Endothelial cell of umbilical vein (primary cell): ENCODE results near the gene RBM33. TPM values are rescaled to one million over a fixed set of nuclear protein-coding genes. Genes with fewer than 3 reads are reported as not detected.

Source experiments
- BruUV-seq: library from RNA; stranded (reverse); fragments of 400-500 nt; replicated peaks from 2 replicates; lab custom pipeline; 2021; lab: Mats Ljungman, UMichigan
- CTCF ChIA-PET: fragments of 300-600, 350-600 bp; sonication (Branson Sonifier 250); formaldehyde crosslinking; loops from one replicate; lab custom pipeline; 2021; ENCODE audit warnings: antibody characterized with exemption, inconsistent platforms; lab: Charles Lee
- POLR2A ChIA-PET: fragments of 300-600, 350-600 bp; sonication (Branson Sonifier 250); formaldehyde crosslinking; loops from one replicate; lab custom pipeline; 2021; ENCODE audit warnings: antibody characterized with exemption, inconsistent platforms; lab: Charles Lee
- DNase-seq: peaks from one replicate; pipeline ENCODE4 v3.0.0-alpha.2; 2011; ENCODE audit warnings: low read depth, low spot score
- FAIRE-seq: peaks from 2 replicates; lab custom pipeline; 2011; peaks lifted over from hg19 to GRCh38; lab: Jason Lieb, UNC
- H2AFZ ChIP-seq: 2 replicates; pipeline ENCODE4 v1.6.0; 2012; ENCODE audit warnings: low read depth, low read length, control low read depth, inconsistent platforms
- H3K27ac ChIP-seq: 2 replicates; pipeline ENCODE4 v1.5.1; 2011; ENCODE audit warnings: low read depth, mild to moderate bottlenecking, control low read depth, low read length, moderate library complexity; ENCODE audit not compliant: insufficient read depth
- H3K27me3 ChIP-seq, 2 experiments: 2 replicates each; pipeline versions ENCODE4 v1.6.0 to v1.6.1; 2011; ENCODE audit warnings: low read length in 2 of 2, mixed read lengths in 1 of 2; ENCODE audit not compliant: control insufficient read depth in 2 of 2, insufficient read depth in 2 of 2
- H3K36me3 ChIP-seq, 2 experiments: 2 replicates in 1 of 2; 3 replicates in 1 of 2; pipeline ENCODE4 v1.5.1; 2011; ENCODE audit warnings: low read length in 2 of 2, mild to moderate bottlenecking in 1 of 2, moderate library complexity in 1 of 2; ENCODE audit not compliant: control insufficient read depth in 2 of 2, insufficient read depth in 2 of 2; ENCODE audit errors: extremely low read depth in 1 of 2
- H3K4me1 ChIP-seq: 3 replicates; pipeline ENCODE4 v1.5.1; 2011; ENCODE audit warnings: mild to moderate bottlenecking, low read length; ENCODE audit not compliant: control insufficient read depth, insufficient read depth; ENCODE audit errors: extremely low read depth
- H3K4me2 ChIP-seq: 2 replicates; pipeline ENCODE4 v1.6.1; 2011; ENCODE audit warnings: low read length, control low read depth, mixed read lengths; ENCODE audit not compliant: insufficient read depth
- H3K4me3 ChIP-seq, 3 experiments: fragments of 200-600 bp in 1 of 3; sonication (generic), shearing (Covaris generic) in 1 of 3; replicated peaks in 1 of 3; 2 replicates each; pipeline ENCODE4 v1.5.1; 2011 to 2016; ENCODE audit warnings: control low read depth in 3 of 3, low read length in 3 of 3, mild to moderate bottlenecking in 2 of 3, inconsistent platforms in 1 of 3, low read depth in 1 of 3, moderate library complexity in 1 of 3; ENCODE audit not compliant: insufficient read depth in 1 of 3
- H3K79me2 ChIP-seq: 2 replicates; pipeline ENCODE4 v1.6.0; 2012; ENCODE audit warnings: low read length, inconsistent platforms; ENCODE audit not compliant: control insufficient read depth, insufficient read depth
- H3K9ac ChIP-seq: replicated peaks from 2 replicates; pipeline ENCODE3; 2011; ENCODE audit warnings: low read length, control low read depth; ENCODE audit not compliant: insufficient read depth; ENCODE audit errors: extremely low read depth
- H3K9me1 ChIP-seq: replicated peaks from 3 replicates; pipeline ENCODE4 v1.6.0; 2011; ENCODE audit warnings: mild to moderate bottlenecking, low read length; ENCODE audit not compliant: control insufficient read depth, insufficient read depth; ENCODE audit errors: extremely low read depth
- H3K9me3 ChIP-seq: replicated peaks from 2 replicates; pipeline ENCODE4 v1.5.1; 2012; ENCODE audit warnings: low read length, inconsistent platforms; ENCODE audit not compliant: control insufficient read depth, insufficient read depth
- H4K20me1 ChIP-seq: replicated peaks from 2 replicates; pipeline ENCODE3; 2011; ENCODE audit warnings: mild to moderate bottlenecking, low read length; ENCODE audit not compliant: control insufficient read depth, insufficient read depth; ENCODE audit errors: extremely low read depth
- EZH2 ChIP-seq: IDR thresholded peaks from 2 replicates; pipeline ENCODE4 v1.6.1; 2012; ENCODE audit warnings: borderline replicate concordance, low read depth, mild to moderate bottlenecking, moderate library complexity, low read length, inconsistent platforms; ENCODE audit not compliant: severe bottlenecking
- FOS ChIP-seq: IDR thresholded peaks from 2 replicates; pipeline ENCODE4 v1.6.1; 2011; ENCODE audit warnings: mild to moderate bottlenecking, low read length, moderate library complexity, borderline replicate concordance; ENCODE audit not compliant: insufficient read depth
- GATA2 ChIP-seq: IDR thresholded peaks from 2 replicates; pipeline ENCODE4 v1.7.0; 2011; ENCODE audit warnings: low read depth, mild to moderate bottlenecking, moderate library complexity, mixed read lengths, low read length; ENCODE audit not compliant: insufficient read length, insufficient read depth
- JUN ChIP-seq: IDR thresholded peaks from 2 replicates; pipeline ENCODE4 v1.6.1; 2011; ENCODE audit warnings: borderline replicate concordance, low read depth; ENCODE audit not compliant: insufficient read length, insufficient read depth
- MYC ChIP-seq: IDR thresholded peaks from one replicate; pipeline ENCODE4 v1.6.1; 2011; ENCODE audit warnings: mild to moderate bottlenecking, low read depth, low read length
- POLR2A ChIP-seq: IDR thresholded peaks from 2 replicates; pipeline ENCODE4 v1.6.1; 2012; ENCODE audit warnings: low read depth, mild to moderate bottlenecking, control low read depth, low read length
- POLR2AphosphoS5 ChIP-seq: IDR thresholded peaks from 2 replicates; pipeline ENCODE4 v1.6.1; 2012; ENCODE audit warnings: low read depth, mild to moderate bottlenecking, control low read depth, low read length, moderate library complexity; ENCODE audit not compliant: insufficient read depth
- dilution Hi-C: fragments of 300-500 bp; cut with MboI; formaldehyde crosslinking; loops from one replicate; pipeline ENCODE4 v1.15.0; 2019; ENCODE audit warnings: low sequenced_read_pairs; ENCODE audit not compliant: extremely low pct_ligation_motif_present
- intact Hi-C: fragments of 100-400 bp; cut with micrococcal nuclease; formaldehyde crosslinking; loops from one replicate; pipeline ENCODE4 v1.10.0; 2022
- polyA plus RNA-seq, 4 experiments: library from polyadenylated mRNA; depleted of rRNA in 3 of 4; stranded (reverse) in 3 of 4; unstranded in 1 of 4; fragments of >200 nt; gene quantifications; 2 replicates each; pipeline versions ENCODE4 v1.2.1 to v1.2.3, GENCODE V29; 2011 to 2012; ENCODE audit warnings: missing spikeins in 1 of 4
- total RNA-seq: library from RNA; stranded (reverse); gene quantifications from 2 replicates; pipeline ENCODE4 v1.2.3, GENCODE V29; 2021
- TF ChIP-seq, protein P1 (sequence below): IDR thresholded peaks from 2 replicates; pipeline ENCODE4 v1.6.1; 2011; ENCODE audit not compliant: insufficient read depth, insufficient read length

The RBM33 gene
- total and polyA plus RNA-seq, 2 donors (not counting 3 experiments of a cell fraction or from before 2014, with no cell fraction given) = 16.2 to 68.2 TPM

GRCh38 chr7:155717010-155717744 is 72.7 kb downstream of the RBM33 start:
- no peaks in the 10 kb centered on the region for H3K9me1 ChIP-seq
- no peak overlapping the region for H3K4me2 ChIP-seq
- ChIA-PET POLR2A (interaction anchor here (0.8 kb wide), 1 partner anchor 1273 kb away, joined by 3 read pairs; no protein-coding TSS in a partner anchor), CTCF (interaction anchor here (0.6 to 1.3 kb wide), 2 partner anchors 13 to 47 kb away, joined by 3 read pairs; no protein-coding TSS in a partner anchor)
- H3K4me3 ChIP-seq = no peak overlapping the region
- DNase-seq (no peak), FAIRE-seq (no peak)
- H3K9ac ChIP-seq = no peak overlapping the region
- intact Hi-C loops (no loop called here), dilution Hi-C loops (no loop called here)
- BruUV-seq = no TSS peak
- TF ChIP-seq FOS (no peak), MYC (no peak), GATA2 (no peak), POLR2AphosphoS5 (no peak), POLR2A (no peak), JUN (no peak), EZH2 (no peak)
- TF ChIP-seq, protein P1, sequence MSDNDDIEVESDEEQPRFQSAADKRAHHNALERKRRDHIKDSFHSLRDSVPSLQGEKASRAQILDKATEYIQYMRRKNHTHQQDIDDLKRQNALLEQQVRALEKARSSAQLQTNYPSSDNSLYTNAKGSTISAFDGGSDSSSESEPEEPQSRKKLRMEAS = no peak
- no peak overlapping the region for H3K27ac ChIP-seq
- no peaks in the 10 kb centered on the region for H3K27me3 ChIP-seq
- no peak overlapping the region for H2AFZ ChIP-seq
- no peaks in the 10 kb centered on the region for H3K4me1 ChIP-seq
- no peaks in the 10 kb centered on the region for H3K9me3 ChIP-seq
- peaks cover 0 to 6% of the 10 kb centered on the region in 2 experiments for H3K36me3 ChIP-seq
- H4K20me1 ChIP-seq = peaks cover 2% of the 10 kb centered on the region
- H3K79me2 ChIP-seq = peaks cover 48% of the 10 kb centered on the region
